ENCODE results near the gene AIFM3.

DNA sequence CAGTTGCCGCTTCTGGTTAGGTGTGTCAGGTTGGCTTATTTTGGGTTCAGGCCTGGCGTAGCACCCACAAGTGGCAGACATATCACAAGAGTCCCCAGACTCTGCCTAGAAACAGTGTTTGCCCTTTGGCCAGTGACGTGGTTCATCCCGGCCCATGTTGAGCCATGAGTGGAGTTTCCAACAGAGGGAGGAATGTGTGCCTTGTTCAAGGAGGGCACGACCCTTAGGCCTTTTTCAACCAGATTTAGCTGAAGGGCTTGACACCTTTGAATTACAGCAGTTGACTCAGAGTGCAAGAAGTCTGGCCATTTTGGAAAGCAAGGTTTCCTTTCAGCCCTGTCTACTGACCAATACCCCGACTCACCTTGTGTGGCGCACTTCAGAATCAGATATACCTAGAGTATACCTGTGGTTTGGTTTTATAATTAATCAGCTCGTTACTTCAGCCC, 15.1 kb upstream of the AIFM3 start:
- TF ChIP-seq CTCF (IDR thresholded peaks at IDR 0.05) (no peak), POLR2A (IDR thresholded peaks at IDR 0.05; ENCODE audit: low read length) (no peak), ELK1 (IDR thresholded peaks at IDR 0.05; ENCODE audit: low read depth, low read length) (no peak), ZNF302 (CRISPR knock-in tag; IDR thresholded peaks at IDR 0.05) (no peak), BCL3 (IDR thresholded peaks at IDR 0.05) (no peak), EP300 (IDR thresholded peaks at IDR 0.05) (no peak), CHD2 (IDR thresholded peaks at IDR 0.05; ENCODE audit: low read length, partially characterized antibody) (no peak), HOXA7 (CRISPR knock-in tag; IDR thresholded peaks at IDR 0.05) (no peak), ZSCAN20 (CRISPR knock-in tag; IDR thresholded peaks at IDR 0.05) (no peak), ZC3H11A (IDR thresholded peaks at IDR 0.05) (no peak)

All from A549 (cell line).